IPS-18a (cell line): ENCODE results near the gene RGS4.
A peak's percentile ranks its signal among the peaks of the same experiment; 100 is the strongest.

Source experiments
- H3K27ac ChIP-seq: one replicate; pipeline ENCODE4 v1.5.1; 2013; ENCODE audit warnings: low read length
- H3K27me3 ChIP-seq: one replicate; pipeline ENCODE4 v1.6.1; 2013; ENCODE audit warnings: mild to moderate bottlenecking, low read length; ENCODE audit not compliant: control insufficient read depth, insufficient read depth
- H3K36me3 ChIP-seq: one replicate; pipeline ENCODE4 v1.6.1; 2013; ENCODE audit warnings: low read depth, low read length; ENCODE audit not compliant: control insufficient read depth
- H3K4me1 ChIP-seq: one replicate; pipeline ENCODE4 v1.6.1; 2013; ENCODE audit warnings: low read depth, low read length; ENCODE audit not compliant: control insufficient read depth
- H3K4me3 ChIP-seq: one replicate; pipeline ENCODE4 v1.5.1; 2013; ENCODE audit warnings: low read length
- H3K9ac ChIP-seq: one replicate; pipeline ENCODE4 v1.6.1; 2013; ENCODE audit warnings: mild to moderate bottlenecking, low read length, moderate library complexity
- H3K9me3 ChIP-seq: one replicate; pipeline ENCODE4 v1.6.1; 2013; ENCODE audit warnings: low read depth, low read length; ENCODE audit not compliant: control insufficient read depth

Gene RGS4

DNA sequence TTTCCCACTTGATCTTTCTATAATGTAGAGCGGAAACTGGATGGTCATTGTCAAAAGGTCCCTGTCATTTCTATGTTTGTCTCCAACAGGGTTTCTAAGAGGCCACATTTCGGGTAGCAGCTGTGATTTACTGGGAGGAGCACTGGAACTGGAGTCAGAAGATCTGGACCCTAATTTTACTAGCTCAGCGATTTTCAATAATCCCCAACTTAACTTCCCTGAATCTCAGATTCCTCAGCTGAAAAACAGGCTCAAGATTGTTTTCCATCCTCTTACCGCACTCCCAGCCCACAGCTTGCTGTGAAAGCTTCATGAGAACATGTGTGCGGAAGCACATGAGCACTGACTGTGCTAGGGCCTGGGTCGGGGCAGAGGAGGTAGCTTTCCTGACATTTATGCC is 19.9 kb upstream of the RGS4 start:
- Histone ChIP-seq H3K9me3 (no peaks in the 10 kb centered on the region), H3K36me3 (no peaks in the 10 kb centered on the region), H3K9ac (no peak overlapping the region), H3K4me3 (no peak overlapping the region), H3K4me1 (no peaks in the 10 kb centered on the region), H3K27me3 (no peaks in the 10 kb centered on the region), H3K27ac (no peak overlapping the region)

DNA sequence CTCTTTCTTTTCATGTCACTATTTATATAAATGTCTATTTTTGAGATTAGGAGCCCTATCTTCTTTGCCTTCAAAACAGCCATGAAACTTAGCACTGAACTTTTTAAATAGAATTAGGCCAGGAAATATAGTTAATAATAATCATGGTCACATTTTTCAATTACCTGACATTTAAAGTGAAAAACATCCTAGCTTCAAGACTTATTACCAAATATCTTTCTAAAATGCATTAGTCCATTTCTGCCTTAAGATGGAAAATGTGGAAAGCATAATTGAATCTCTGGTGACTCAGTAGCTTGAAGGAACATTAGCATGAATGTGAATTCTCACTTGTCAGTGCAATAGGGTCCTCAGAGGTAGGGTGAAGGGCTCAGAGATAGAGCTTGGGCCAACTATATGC is 18.7 kb upstream of the RGS4 start:
- no peak overlapping the region for H3K9ac ChIP-seq
- H3K4me1 ChIP-seq: no peaks in the 10 kb centered on the region
- H3K27ac ChIP-seq: no peak overlapping the region
- no peaks in the 10 kb centered on the region for H3K27me3 ChIP-seq
- no peaks in the 10 kb centered on the region for H3K9me3 ChIP-seq
- H3K36me3 ChIP-seq: no peaks in the 10 kb centered on the region
- H3K4me3 ChIP-seq: no peak overlapping the region

DNA sequence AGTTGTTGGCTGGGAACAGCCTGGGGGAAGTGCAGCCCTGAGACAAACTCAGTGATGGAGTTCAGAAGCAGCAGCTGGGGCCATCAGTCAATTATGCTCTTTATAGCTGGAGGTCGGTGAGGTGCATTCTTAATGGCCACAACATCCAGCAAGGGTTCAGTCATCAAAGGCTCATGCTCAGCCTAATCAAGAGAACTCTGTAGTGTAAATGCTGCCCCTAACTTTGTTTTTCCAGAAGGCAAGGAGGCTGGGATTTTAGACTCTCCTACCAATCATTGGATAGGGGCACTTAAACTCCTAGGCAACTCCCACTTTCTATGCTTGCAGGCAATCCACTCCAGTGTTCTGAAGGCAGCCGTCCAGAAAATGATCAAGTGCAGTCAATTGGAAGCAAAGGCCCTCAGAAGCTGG is 15.0 kb upstream of the RGS4 start:
- no peaks in the 10 kb centered on the region for H3K27me3 ChIP-seq
- H3K9me3 ChIP-seq: no peaks in the 10 kb centered on the region
- no peak overlapping the region for H3K9ac ChIP-seq
- H3K36me3 ChIP-seq: no peaks in the 10 kb centered on the region
- H3K27ac ChIP-seq: no peak overlapping the region
- H3K4me3 ChIP-seq: no peak overlapping the region
- H3K4me1 ChIP-seq: no peaks in the 10 kb centered on the region

DNA sequence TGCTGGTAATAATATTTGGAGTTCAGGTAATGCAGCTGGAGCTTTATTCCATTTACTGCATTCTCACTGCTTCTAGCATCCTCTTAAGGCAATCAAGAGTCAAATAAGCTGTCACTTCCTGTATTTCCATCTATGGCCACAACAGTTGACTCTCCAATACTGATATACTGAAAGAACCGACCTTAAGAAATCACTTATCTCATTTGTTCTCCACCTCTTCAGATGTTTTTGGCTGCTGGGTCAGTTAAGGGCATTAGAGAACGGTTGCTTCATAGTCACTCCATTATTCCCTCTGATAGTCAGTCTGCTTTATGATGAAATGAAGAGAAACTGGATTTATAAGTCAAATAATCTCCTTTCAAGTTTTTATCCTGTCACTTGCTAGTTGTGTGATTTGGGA is 14.2 kb upstream of the RGS4 start:
- H3K27me3 ChIP-seq: no peaks in the 10 kb centered on the region
- H3K4me3 ChIP-seq: no peak overlapping the region
- no peak overlapping the region for H3K27ac ChIP-seq
- H3K9me3 ChIP-seq: no peaks in the 10 kb centered on the region
- no peaks in the 10 kb centered on the region for H3K4me1 ChIP-seq
- H3K9ac ChIP-seq: no peak overlapping the region
- no peaks in the 10 kb centered on the region for H3K36me3 ChIP-seq

DNA sequence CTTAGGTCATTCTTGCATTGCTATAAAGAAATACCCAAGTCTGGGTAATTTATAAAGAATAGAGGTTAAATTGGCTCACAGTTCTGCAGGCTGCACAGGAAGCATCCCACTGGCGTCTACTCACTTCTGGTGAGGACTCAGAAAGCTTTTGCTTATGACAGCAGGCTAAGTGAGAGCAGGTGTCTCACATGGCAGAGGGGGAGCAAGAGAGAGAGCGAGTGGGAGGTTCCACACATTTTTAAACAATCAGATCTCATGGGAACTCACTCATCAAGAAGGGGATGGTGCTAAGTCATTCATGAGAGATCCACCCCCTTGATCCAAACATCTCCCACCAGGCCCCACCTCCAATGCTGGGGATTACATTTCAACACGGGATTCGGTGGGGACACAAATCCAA is 13.6 kb upstream of the RGS4 start:
- no peaks in the 10 kb centered on the region for H3K27me3 ChIP-seq

DNA sequence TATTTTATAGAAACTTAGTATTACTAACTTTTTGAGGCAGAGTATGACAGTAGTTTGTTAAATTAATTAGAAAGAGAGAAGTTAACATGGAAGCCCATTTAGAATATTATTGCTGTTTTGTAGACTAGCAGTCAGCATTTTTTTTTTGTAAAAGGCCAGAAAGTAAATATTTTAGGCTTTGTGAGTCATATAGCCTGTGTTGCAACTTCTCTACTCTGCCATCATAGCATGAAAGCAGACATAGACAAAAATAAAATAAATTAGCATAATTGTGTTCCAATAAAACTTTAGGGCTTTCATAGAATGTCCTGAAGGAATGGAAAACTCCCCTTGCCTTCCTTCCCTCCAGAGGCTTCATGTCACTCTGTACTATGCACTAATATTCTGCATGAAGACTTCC is 12.3 kb upstream of the RGS4 start:
- H3K4me3 ChIP-seq: no peak overlapping the region
- H3K27me3 ChIP-seq: no peaks in the 10 kb centered on the region
- H3K9me3 ChIP-seq: no peaks in the 10 kb centered on the region
- no peaks in the 10 kb centered on the region for H3K36me3 ChIP-seq
- H3K9ac ChIP-seq: no peak overlapping the region
- no peaks in the 10 kb centered on the region for H3K4me1 ChIP-seq
- H3K27ac ChIP-seq: no peak overlapping the region

More for the DNA sequence above, 13.6 kb upstream of the RGS4 start:
- H3K4me3 ChIP-seq: no peak overlapping the region
- H3K27ac ChIP-seq: no peak overlapping the region
- H3K4me1 ChIP-seq: no peaks in the 10 kb centered on the region
- H3K9me3 ChIP-seq: no peaks in the 10 kb centered on the region
- H3K9ac ChIP-seq: no peak overlapping the region
- H3K36me3 ChIP-seq: no peaks in the 10 kb centered on the region

DNA sequence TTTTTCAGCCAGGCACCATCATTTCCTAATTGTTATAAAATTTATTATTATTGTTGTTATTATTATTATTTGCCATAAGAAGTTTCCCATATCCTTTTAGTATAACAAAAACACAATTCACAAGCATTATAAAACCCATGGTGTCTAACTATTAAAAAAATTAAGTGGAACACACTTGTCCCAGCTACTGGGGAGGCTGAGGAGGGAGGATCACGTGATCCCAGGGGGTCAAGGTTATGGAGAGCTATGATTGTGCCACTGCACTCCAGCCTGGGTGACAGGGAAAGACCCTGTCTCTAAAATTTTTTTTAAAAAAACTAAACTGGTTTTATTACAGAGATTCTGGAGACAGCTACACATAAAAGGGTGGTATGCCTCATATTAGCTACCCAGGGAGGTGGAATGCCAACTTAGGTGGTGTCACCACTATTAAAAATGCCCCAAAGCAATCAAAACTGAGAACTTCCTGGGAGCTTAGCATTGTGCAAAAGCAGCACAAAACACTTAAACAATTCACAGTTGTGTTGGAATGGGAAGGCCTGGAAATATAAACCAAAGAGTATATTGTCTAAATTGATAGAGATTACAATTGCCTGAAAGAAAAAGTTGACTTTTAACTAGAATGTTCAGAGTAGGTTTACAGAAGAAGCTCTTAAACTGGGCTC is 8.7 kb upstream of the RGS4 start:
- Histone ChIP-seq H3K27me3 (no peaks in the 10 kb centered on the region), H3K27ac (no peak overlapping the region), H3K4me1 (peaks cover 14% of the 10 kb centered on the region), H3K9ac (no peak overlapping the region), H3K4me3 (no peak overlapping the region), H3K36me3 (no peaks in the 10 kb centered on the region), H3K9me3 (no peaks in the 10 kb centered on the region)

DNA sequence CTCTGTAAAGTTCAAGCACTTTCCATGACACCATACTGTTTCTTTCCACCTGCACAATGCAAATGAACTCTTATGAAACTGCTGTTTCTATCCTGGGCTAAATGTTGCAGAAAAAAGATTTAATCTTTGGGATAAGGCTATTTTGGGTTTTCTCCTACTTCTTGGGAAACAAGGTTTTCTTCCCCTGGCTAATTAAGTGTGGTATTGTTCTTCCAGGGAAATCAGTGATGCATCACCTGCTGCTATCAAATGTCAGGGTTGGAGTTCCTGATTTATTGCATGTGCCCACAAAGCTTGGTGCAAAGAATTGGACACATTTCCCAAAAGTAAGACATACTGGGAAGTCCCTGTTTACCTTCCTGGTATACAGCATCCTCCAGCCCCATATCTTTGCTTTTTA is 6.0 kb upstream of the RGS4 start:
- H3K4me1 ChIP-seq: peaks cover 14% of the 10 kb centered on the region
- H3K27me3 ChIP-seq: no peaks in the 10 kb centered on the region
- H3K4me3 ChIP-seq: no peak overlapping the region
- H3K27ac ChIP-seq: no peak overlapping the region
- no peaks in the 10 kb centered on the region for H3K9me3 ChIP-seq
- no peaks in the 10 kb centered on the region for H3K36me3 ChIP-seq
- no peak overlapping the region for H3K9ac ChIP-seq

DNA sequence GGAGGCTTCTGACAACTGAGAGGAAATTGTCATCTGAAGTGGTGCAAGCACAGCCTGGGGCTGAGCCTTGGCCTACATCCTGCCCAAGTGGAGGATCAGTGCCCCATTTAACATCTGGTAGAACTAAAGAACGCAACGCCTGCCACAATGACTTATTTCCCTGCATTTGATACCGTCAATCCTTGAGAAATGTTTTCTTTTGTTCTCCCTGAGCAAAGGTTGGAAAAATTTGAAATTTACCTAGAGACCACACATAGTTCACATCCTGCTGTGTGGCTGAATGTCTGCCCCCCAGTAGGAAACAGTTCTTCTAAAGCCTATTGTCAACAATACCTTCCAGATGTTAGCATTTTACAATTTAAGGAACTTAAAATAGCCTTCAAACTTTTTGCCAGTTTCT is 5.6 kb upstream of the RGS4 start:
- H3K36me3 ChIP-seq: no peaks in the 10 kb centered on the region
- H3K27ac ChIP-seq: no peak overlapping the region
- H3K4me3 ChIP-seq: no peak overlapping the region
- no peaks in the 10 kb centered on the region for H3K27me3 ChIP-seq
- H3K9me3 ChIP-seq: no peaks in the 10 kb centered on the region
- no peak overlapping the region for H3K9ac ChIP-seq
- H3K4me1 ChIP-seq: peaks cover 16% of the 10 kb centered on the region

DNA sequence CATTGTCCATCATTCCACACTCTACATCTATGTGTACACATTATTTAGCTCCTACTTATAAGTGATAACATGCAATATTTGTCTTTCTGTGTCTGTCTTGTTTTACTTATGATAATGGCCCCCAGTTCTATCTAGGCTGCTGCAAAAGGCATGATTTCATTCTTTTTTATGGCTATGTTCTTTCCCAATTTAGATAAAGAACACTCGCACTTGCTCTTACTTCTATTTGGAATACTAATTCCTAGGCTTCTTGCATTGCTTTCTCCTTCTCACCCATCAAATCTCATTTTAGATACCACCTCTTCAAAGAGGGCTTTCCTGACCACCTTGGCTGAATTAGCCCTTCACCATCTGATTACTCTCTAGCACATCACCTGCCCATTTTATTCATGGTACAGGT is 3.0 kb upstream of the RGS4 start:
- Histone ChIP-seq H3K9ac (no peak overlapping the region), H3K9me3 (no peaks in the 10 kb centered on the region), H3K4me3 (no peak overlapping the region), H3K27ac (no peak overlapping the region), H3K36me3 (no peaks in the 10 kb centered on the region), H3K27me3 (no peaks in the 10 kb centered on the region), H3K4me1 (peaks cover 20% of the 10 kb centered on the region)

DNA sequence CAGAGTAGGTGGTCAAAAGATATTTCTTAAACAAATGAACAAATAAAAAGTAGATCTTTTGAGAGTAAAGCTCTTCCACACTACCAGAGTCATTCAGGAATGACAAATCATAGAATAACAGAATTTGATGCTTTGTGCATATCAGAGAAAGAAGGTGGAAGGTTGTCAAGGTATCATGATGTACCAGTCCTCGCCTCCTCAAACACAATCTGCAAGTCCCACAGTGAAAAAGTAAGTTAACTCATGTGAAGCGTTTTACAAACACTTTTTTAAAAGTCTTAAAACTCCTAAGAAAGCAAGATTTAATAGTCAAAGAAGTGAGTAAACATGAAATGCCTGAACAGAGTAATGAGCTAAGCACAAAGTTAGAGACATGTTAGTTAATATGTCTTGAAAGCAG is 2.5 kb upstream of the RGS4 start:
- H3K4me1 ChIP-seq: peaks cover 20% of the 10 kb centered on the region
- no peak overlapping the region for H3K4me3 ChIP-seq
- no peaks in the 10 kb centered on the region for H3K27me3 ChIP-seq
- no peak overlapping the region for H3K9ac ChIP-seq
- no peak overlapping the region for H3K27ac ChIP-seq
- H3K36me3 ChIP-seq: no peaks in the 10 kb centered on the region
- no peaks in the 10 kb centered on the region for H3K9me3 ChIP-seq

DNA sequence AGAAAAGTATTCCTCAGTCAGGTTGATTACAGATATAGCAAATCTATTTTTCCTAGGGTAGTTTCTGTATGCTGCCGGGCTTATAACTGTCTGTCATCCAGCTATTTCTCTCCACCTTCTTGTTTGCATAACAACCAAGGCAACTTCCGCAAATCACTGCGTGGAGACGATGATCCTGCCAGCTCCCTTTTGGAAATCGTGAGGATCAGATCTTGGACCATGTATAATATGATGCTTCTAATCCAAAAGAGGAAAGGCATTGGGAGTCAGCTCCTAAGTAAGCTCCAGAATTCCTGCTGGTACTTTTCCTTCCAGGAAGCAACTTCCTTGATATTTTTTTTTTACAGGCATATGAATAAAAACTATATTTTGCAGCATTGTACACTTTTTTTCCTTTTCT is 445 bp upstream of the RGS4 start:
- H3K36me3 ChIP-seq: no peaks in the 10 kb centered on the region
- H3K27ac ChIP-seq: no peak overlapping the region
- no peaks in the 10 kb centered on the region for H3K27me3 ChIP-seq
- no peak overlapping the region for H3K9ac ChIP-seq
- peaks cover 12% of the 10 kb centered on the region for H3K4me1 ChIP-seq
- H3K9me3 ChIP-seq: no peaks in the 10 kb centered on the region
- peak overlapping the region; percentile 53 for H3K4me3 ChIP-seq
